Spinal cord (tissue), 10 donors: ENCODE measurements around the gene KLF13. TPM values are rescaled to one million over a fixed set of nuclear protein-coding genes. Genes with fewer than 3 reads are reported as not detected.

Source experiments
- DNase-seq, 6 donors: peaks; one replicate each; pipeline versions ENCODE4 v3.0.0 to v3.0.0-alpha.2; 2013 to 2015; ENCODE audit warnings: low spot score in 6 of 6, low read depth in 4 of 6
- H3K27ac ChIP-seq: one replicate; pipeline ENCODE4 v1.5.1; 2013; ENCODE audit warnings: low read depth, low read length, control low read depth
- H3K27me3 ChIP-seq: one replicate; pipeline ENCODE4 v1.6.1; 2013; ENCODE audit warnings: low read length; ENCODE audit not compliant: control insufficient read depth, insufficient read depth
- H3K36me3 ChIP-seq: one replicate; pipeline ENCODE4 v1.6.1; 2013; ENCODE audit warnings: low read length; ENCODE audit not compliant: control insufficient read depth, insufficient read depth
- H3K4me1 ChIP-seq: one replicate; pipeline ENCODE4 v1.6.1; 2013; ENCODE audit warnings: low read length; ENCODE audit not compliant: control insufficient read depth, insufficient read depth
- H3K4me3 ChIP-seq: one replicate; pipeline ENCODE4 v1.5.1; 2013; ENCODE audit warnings: low read depth, low read length, control low read depth
- H3K9me3 ChIP-seq: one replicate; pipeline ENCODE4 v1.6.1; 2013; ENCODE audit warnings: low read length; ENCODE audit not compliant: control insufficient read depth, insufficient read depth
- WGBS: methylation state at CpG from one replicate; pipeline ENCODE4 v1.1.5; 2013; ENCODE audit warnings: missing lambda C conversion rate; ENCODE audit not compliant: insufficient coverage; 5-methylcytosine and 5-hydroxymethylcytosine counted together
- polyA plus RNA-seq, 2 donors: library from polyadenylated mRNA; unstranded; fragments of 120-200 nt; gene quantifications; one replicate each; pipeline ENCODE4 v1.2.1, GENCODE V29; 2013; ENCODE audit not compliant: insufficient read length in 2 of 2
- total RNA-seq, 2 donors: library from RNA; depleted of rRNA in 1 of 2; stranded (reverse); fragments of 120-200 nt in 1 of 2; fragments of >200 nt in 1 of 2; gene quantifications; one replicate each; pipeline versions ENCODE4 v1.2.3 to v1.2.4, GENCODE V29; 2013 to 2014
- donor health status: healthy.

Gene KLF13
- total and polyA plus RNA-seq, 4 donors = 42.3 to 84.5 (median 68.2) TPM

DNA sequence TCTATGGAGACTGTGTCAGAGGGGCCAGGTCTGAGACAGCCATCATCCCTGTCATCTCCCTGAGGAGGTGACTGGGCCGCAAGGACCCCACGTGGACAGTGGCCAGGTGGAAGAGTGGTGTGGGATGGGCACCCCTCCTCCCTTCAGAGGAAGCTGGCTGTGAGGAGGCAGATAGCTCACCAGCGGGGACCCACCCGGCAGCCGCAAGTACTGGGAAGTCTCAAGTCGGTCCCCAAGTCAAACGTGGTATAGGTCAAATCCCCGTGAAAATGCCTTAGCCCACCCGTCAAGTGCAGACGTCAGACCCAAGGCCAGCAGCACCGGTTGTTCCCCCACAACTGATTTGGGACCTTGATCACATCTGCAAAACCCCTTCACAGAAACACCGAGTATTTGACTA lies 12.3 kb upstream of the KLF13 start:
- Histone ChIP-seq H3K4me3 (no peak overlapping the region), H3K27ac (no peak overlapping the region), H3K36me3 (no peaks in the 10 kb centered on the region), H3K4me1 (peaks cover 13% of the 10 kb centered on the region), H3K27me3 (no peaks in the 10 kb centered on the region), H3K9me3 (no peaks in the 10 kb centered on the region)
- 94% methylated on average over 10 of the region's 12 CpGs for WGBS
- DNase-seq = no peak

DNA sequence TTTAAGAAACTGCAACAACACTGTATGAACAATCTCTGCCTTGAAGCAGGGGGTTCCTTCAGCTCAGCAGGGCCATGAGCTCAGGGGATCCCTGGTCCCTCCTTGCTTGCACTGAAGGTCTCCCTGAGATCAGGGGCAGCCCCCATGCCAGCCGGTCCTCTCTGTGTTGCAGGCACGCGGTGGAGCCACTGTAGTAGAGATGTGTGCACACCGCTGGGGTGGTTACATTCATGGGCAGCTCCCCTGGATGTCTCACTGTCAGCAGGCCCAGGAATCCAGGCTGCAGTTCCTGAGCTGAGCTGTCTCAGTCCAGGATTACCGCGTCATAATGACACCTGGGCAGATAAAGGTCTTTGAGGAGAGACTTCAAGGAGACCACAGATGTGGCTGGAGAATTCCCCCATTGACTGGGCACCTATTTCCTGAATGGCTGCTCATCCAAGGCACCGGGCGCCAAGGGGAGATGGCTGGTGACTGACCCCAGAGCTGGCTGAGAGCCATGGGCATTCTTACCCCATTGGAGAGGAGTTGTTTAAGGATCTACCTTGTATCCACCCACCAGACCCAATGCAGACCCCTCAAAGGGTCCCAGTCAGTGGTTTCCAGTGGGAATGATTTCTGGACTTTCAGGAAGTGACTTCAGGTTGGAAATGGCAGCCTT lies 10.4 kb upstream of the KLF13 start:
- Histone ChIP-seq H3K4me3 (no peak overlapping the region), H3K27ac (no peak overlapping the region), H3K36me3 (no peaks in the 10 kb centered on the region), H3K27me3 (no peaks in the 10 kb centered on the region), H3K4me1 (peaks cover 13% of the 10 kb centered on the region), H3K9me3 (no peaks in the 10 kb centered on the region)
- 96% methylated on average over 6 of the region's 8 CpGs for WGBS
- no peak for DNase-seq

DNA sequence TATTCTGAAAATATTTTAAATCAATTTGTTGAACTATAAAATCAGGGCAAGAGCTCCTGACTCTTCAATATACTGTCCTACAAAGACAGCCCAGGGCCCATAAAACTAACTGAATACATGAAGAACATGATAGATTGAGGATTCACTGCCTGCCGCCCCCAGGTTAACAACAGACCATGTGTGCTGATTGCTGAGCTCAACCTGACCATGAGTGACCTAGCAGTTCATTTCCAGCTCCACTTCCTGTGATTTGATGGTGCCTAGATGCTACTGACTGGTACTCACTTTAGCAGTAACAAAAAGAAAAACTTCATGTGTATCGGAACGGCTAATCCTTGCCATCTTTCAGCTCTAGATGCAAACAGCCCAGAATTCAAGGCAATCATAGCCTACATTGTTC lies 9.6 kb upstream of the KLF13 start:
- no peak overlapping the region for H3K27ac ChIP-seq
- H3K36me3 ChIP-seq = no peaks in the 10 kb centered on the region
- no peak overlapping the region for H3K4me3 ChIP-seq
- H3K27me3 ChIP-seq = no peaks in the 10 kb centered on the region
- peaks cover 8% of the 10 kb centered on the region for H3K4me1 ChIP-seq
- no peak for DNase-seq
- H3K9me3 ChIP-seq = peaks cover 2% of the 10 kb centered on the region
- WGBS = 74% methylated on average over 2 of the region's 3 CpGs

DNA sequence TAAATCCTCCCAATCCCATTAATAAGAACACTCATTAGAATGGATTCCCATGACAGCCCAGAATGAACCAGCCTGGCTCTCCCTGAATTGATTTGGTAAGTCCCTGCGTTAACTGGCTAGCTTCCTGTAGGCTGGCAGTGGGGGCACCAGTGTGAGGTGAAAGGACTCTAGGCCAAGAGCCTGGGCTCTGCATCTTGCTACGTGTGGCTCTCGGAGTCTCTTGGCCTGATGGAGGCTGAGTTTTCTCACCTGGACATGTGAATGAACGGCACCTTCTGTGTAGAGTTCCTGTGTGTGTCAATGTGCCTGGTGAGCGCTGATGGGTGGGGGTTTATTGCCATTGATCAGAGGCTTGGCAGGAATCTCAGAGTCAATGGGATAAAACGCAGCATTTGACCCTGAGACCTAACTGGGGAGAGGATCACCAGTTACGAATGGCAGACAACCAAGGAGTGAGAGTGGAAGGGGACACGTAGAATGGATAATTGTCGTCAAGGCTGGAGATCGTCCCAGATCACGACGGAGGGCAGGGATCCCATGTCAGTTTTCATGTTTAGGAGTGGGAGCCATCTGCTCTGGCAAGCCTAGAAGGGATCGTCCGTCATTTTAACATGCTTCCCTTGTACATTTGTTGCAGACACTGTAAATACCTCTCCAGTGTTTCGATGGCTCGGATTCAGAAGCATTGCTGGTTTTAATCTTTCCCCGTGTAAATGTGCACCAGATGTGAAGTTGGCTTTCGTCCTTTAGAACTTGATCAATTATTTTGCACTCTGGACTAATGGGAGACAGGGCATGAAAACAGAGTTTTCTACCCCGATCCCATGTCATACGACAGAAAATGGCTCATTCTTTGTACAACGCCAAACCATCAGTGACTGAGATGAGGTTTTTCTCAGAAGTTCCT lies 9.0 kb upstream of the KLF13 start:
- H3K4me1 ChIP-seq = peaks cover 4% of the 10 kb centered on the region
- no peaks in the 10 kb centered on the region for H3K36me3 ChIP-seq
- H3K4me3 ChIP-seq = no peak overlapping the region
- H3K9me3 ChIP-seq = peaks cover 2% of the 10 kb centered on the region
- no peak overlapping the region for H3K27ac ChIP-seq
- DNase-seq = peak in 1 of 6 donors; percentile 67
- 51% methylated on average over 14 of the region's 21 CpGs for WGBS
- no peaks in the 10 kb centered on the region for H3K27me3 ChIP-seq

DNA sequence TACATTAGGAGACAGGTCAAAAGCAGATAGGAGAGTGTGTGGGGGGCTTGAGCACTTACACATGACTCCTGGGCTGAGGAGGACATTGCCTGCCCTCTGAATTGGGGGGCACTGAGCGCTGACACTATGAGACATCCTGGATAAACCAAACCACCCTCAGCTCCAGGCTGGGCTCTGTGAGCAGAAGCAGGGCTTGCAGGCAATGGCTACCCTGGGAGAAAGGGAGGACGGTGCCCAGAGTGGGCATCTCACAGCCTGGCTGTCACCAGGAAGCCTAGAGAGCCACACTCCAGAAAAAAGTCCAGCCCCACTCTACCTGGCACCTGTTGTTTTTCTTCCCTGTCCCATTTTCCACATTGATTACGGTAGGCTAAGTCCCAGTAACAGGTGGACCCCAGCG lies 8.2 kb upstream of the KLF13 start:
- Histone ChIP-seq H3K27me3 (no peaks in the 10 kb centered on the region), H3K27ac (no peak overlapping the region), H3K36me3 (no peaks in the 10 kb centered on the region), H3K9me3 (peaks cover 2% of the 10 kb centered on the region), H3K4me3 (no peak overlapping the region), H3K4me1 (peaks cover 4% of the 10 kb centered on the region)
- DNase-seq = no peak
- WGBS = 100% methylated on average over 3 of the region's 4 CpGs

DNA sequence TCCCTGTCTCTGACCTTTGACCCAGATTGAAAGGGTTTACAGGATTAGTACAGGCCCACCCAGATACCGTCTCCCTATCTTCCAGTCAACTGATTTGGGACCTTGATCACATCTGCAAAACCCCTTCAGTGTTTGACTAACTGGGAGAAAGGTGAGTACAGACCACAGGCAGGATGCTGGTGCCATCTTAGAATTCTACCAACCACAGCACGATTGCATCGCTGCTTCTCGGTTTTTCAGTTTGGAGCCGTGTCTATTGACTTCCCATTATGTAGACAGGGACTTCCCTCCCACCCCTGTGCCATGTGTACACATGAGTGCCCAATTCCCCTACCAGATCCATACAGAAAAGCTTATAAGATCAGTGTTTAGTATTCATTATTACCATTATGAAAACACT lies 6.6 kb upstream of the KLF13 start:
- 73% methylated on average over 4 of the region's 5 CpGs for WGBS
- DNase-seq = no peak
- no peak overlapping the region for H3K27ac ChIP-seq
- no peak overlapping the region for H3K4me3 ChIP-seq
- peaks cover 2% of the 10 kb centered on the region for H3K9me3 ChIP-seq
- H3K27me3 ChIP-seq = no peaks in the 10 kb centered on the region
- H3K36me3 ChIP-seq = no peaks in the 10 kb centered on the region
- H3K4me1 ChIP-seq = peaks cover 9% of the 10 kb centered on the region

DNA sequence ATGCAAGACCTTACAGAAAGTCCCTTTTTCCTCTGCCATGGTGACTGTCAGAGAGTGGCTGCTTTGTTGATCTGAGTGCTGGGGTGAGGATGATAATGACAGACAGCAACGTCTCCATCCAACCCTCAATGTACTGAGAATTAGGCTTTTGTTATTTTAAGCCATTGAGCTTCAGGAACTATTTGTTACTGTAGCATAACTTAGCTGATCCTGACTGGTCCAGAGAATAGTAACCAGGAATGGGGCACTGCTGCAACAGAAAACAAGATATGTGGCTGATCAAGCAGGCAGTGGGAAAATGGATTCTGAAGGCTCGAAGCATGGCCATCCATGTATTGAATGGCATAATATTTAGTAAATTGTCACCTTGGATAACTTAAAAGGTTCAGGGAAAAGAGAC lies 5.2 kb upstream of the KLF13 start:
- peaks cover 2% of the 10 kb centered on the region for H3K9me3 ChIP-seq
- no peak overlapping the region for H3K4me3 ChIP-seq
- WGBS = no CpG with 5 or more reads among the region's 2 CpGs
- no peak overlapping the region for H3K27ac ChIP-seq
- no peaks in the 10 kb centered on the region for H3K36me3 ChIP-seq
- H3K4me1 ChIP-seq = peaks cover 10% of the 10 kb centered on the region
- no peak for DNase-seq
- H3K27me3 ChIP-seq = no peaks in the 10 kb centered on the region

DNA sequence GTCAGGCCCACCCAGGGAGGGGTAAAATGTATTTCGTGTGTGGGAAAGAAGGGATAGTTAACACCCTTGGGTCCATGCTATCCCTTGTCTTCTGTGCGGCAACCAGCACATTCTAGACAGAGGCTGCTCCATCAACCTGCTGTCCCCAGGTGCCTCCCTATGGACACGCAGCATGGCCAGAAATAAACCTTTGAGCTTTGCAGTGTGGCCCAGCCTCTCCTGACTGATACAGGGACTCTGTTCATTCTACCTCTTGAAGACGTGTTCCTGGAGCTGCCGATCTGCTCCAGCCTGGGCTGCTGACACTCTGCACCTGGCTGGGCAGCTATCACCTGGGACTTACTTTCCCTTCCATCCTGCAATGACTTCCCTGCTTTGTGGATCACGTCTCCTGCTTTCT lies 4.1 kb upstream of the KLF13 start:
- DNase-seq = no peak
- H3K4me1 ChIP-seq = peaks cover 10% of the 10 kb centered on the region
- 98% methylated on average over 4 of the region's 6 CpGs for WGBS
- no peak overlapping the region for H3K4me3 ChIP-seq
- no peaks in the 10 kb centered on the region for H3K27me3 ChIP-seq
- no peaks in the 10 kb centered on the region for H3K36me3 ChIP-seq
- H3K9me3 ChIP-seq = peaks cover 2% of the 10 kb centered on the region
- no peak overlapping the region for H3K27ac ChIP-seq

DNA sequence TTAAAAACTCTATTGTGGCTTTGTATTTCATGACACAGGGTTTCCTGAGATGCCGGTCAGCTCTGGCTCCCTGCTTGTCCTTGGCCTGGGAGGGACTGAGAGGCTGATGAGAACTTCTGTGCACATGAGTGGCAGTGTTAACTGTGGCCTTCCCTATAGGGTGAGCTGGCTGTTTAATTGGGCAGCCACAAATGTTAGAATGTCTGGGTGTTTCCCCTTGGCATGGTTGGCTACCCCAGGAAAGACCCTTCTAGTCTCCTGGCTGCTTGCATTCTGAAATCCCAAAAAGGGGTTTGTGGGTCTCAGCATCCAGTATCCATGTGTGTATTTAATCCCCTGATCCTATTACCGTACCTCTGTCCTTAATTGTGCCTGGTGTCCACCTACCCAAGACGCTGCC lies 3.0 kb upstream of the KLF13 start:
- Histone ChIP-seq H3K4me1 (peaks cover 10% of the 10 kb centered on the region), H3K4me3 (no peak overlapping the region), H3K27me3 (no peaks in the 10 kb centered on the region), H3K36me3 (no peaks in the 10 kb centered on the region), H3K27ac (no peak overlapping the region), H3K9me3 (peaks cover 2% of the 10 kb centered on the region)
- WGBS = 60% methylated on average over 1 of the region's 3 CpGs
- DNase-seq = no peak

DNA sequence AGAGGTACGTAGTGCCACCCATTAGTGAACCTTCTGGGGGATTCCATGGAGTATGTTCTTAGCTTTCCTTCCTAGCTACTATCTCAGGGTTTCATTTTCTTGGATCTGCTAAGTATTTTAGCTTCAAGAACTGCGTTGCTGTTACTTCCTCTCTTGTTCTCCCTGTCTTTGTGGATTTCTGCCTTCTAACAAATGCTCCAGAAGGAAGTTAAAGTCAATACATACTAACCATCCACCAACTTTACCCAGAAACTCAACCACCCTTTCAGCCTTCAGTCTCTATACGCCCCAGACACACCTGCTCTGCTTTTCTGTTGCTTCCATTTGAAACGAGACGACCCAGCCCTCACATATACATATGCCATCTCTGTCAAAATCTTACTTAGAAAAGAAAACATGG lies 2.4 kb upstream of the KLF13 start:
- H3K27ac ChIP-seq = no peak overlapping the region
- no peak for DNase-seq
- no peak overlapping the region for H3K4me3 ChIP-seq
- H3K9me3 ChIP-seq = peaks cover 2% of the 10 kb centered on the region
- 100% methylated on average over 2 of the region's 5 CpGs for WGBS
- peaks cover 14% of the 10 kb centered on the region for H3K4me1 ChIP-seq
- no peaks in the 10 kb centered on the region for H3K27me3 ChIP-seq
- H3K36me3 ChIP-seq = no peaks in the 10 kb centered on the region
